GM23338 (cell line): ENCODE data around the gene GPN2. TPM values are rescaled to one million over a fixed set of nuclear protein-coding genes. Genes with fewer than 3 reads are reported as not detected.

ENCODE experiments used
- ATAC-seq: fragments of 200-7000 bp; cut with Tn5 transposase; 3 replicates; pipeline ENCODE4 v1.9.1; 2020
- DNase-seq: peaks from one replicate; pipeline ENCODE4 v3.0.0-alpha.2; 2015; ENCODE audit warnings: low spot score
- H2AFZ ChIP-seq: fragments of 200-600 bp; sonication (generic); 2 replicates; pipeline ENCODE4 v1.8.0; 2016; ENCODE audit warnings: antibody characterized with exemption, mild to moderate bottlenecking, moderate library complexity
- H3F3A ChIP-seq: fragments of 200-600 bp; sonication (generic); replicated peaks from 2 replicates; pipeline ENCODE4 v1.8.0; 2017; ENCODE audit warnings: antibody characterized with exemption, mixed run types, low read depth
- H3K27ac ChIP-seq: fragments of 200-600 bp; sonication (generic); 2 replicates; pipeline ENCODE4 v1.6.1; 2016; ENCODE audit warnings: low read depth
- H3K27me3 ChIP-seq: fragments of 200-600 bp; sonication (generic); 2 replicates; pipeline ENCODE4 v1.8.0; 2016; ENCODE audit warnings: mild to moderate bottlenecking, mixed run types, moderate library complexity; ENCODE audit not compliant: insufficient read depth
- H3K36me3 ChIP-seq: fragments of 200-600 bp; sonication (generic); 2 replicates; pipeline ENCODE4 v1.8.0; 2016; ENCODE audit warnings: mild to moderate bottlenecking; ENCODE audit not compliant: insufficient read depth
- H3K4me1 ChIP-seq: fragments of 200-600 bp; sonication (generic); 2 replicates; pipeline ENCODE4 v1.8.0; 2016; ENCODE audit warnings: mild to moderate bottlenecking, moderate library complexity; ENCODE audit not compliant: insufficient read depth
- H3K4me2 ChIP-seq: fragments of 200-600 bp; sonication (generic); 2 replicates; pipeline ENCODE4 v1.7.1; 2017; ENCODE audit warnings: mixed run types
- H3K4me3 ChIP-seq: fragments of 200-600 bp; sonication (generic); 2 replicates; pipeline ENCODE4 v1.6.1; 2016; ENCODE audit warnings: mixed run types
- H3K79me2 ChIP-seq: fragments of 200-600 bp; sonication (generic); replicated peaks from 2 replicates; pipeline ENCODE4 v1.8.0; 2017; ENCODE audit warnings: mild to moderate bottlenecking; ENCODE audit not compliant: insufficient read depth
- H3K9me2 ChIP-seq: fragments of 200-600 bp; sonication (generic); 2 replicates; pipeline ENCODE4 v1.8.0; 2017; ENCODE audit not compliant: insufficient read depth
- H4K20me1 ChIP-seq: fragments of 200-600 bp; sonication (generic); replicated peaks from 2 replicates; pipeline ENCODE4 v1.8.0; 2017; ENCODE audit warnings: mild to moderate bottlenecking; ENCODE audit not compliant: insufficient read depth
- H3K27ac Mint-ChIP-seq: 2 replicates; pipeline ENCODE4 v1.8.0; 2020; ENCODE audit warnings: inconsistent platforms, mild to moderate bottlenecking, moderate library complexity, mixed read lengths
- H3K27me3 Mint-ChIP-seq: 3 replicates; pipeline ENCODE4 v1.8.0; 2022; ENCODE audit warnings: low read depth, mild to moderate bottlenecking, moderate library complexity, mixed read lengths, inconsistent platforms; ENCODE audit not compliant: insufficient read depth, poor library complexity
- H3K36me3 Mint-ChIP-seq: 3 replicates; pipeline ENCODE4 v1.8.0; 2021; ENCODE audit warnings: low read depth, mild to moderate bottlenecking, inconsistent platforms, moderate library complexity, mixed read lengths
- H3K4me1 Mint-ChIP-seq: 3 replicates; pipeline ENCODE4 v1.8.0; 2020; ENCODE audit warnings: mild to moderate bottlenecking, inconsistent platforms, mixed read lengths
- H3K4me3 Mint-ChIP-seq: 3 replicates; pipeline ENCODE4 v1.8.0; 2021; ENCODE audit warnings: moderate library complexity, mild to moderate bottlenecking, inconsistent platforms, mixed read lengths
- H3K9me3 Mint-ChIP-seq: 3 replicates; pipeline ENCODE4 v1.8.0; 2020; ENCODE audit warnings: moderate library complexity, mild to moderate bottlenecking, inconsistent platforms, mixed read lengths
- CREB1 ChIP-seq: fragments of 250-450 bp; sonication (Bioruptor Pico); IDR thresholded peaks from 2 replicates; pipeline ENCODE4 v1.5.0; 2020; ENCODE audit warnings: low read depth, mild to moderate bottlenecking, moderate library complexity
- EZH2 ChIP-seq: fragments of 200-600 bp; sonication (generic); IDR thresholded peaks from one replicate; pipeline ENCODE4 v1.8.0; 2017; ENCODE audit warnings: antibody characterized with exemption, mild to moderate bottlenecking, low read depth; ENCODE audit not compliant: unreplicated experiment
- EZH2phosphoT487 ChIP-seq: fragments of 200-600 bp; sonication (generic); IDR thresholded peaks from one replicate; pipeline ENCODE4 v1.8.1; 2018; ENCODE audit warnings: antibody characterized with exemption; ENCODE audit not compliant: unreplicated experiment
- JUNB ChIP-seq: IDR thresholded peaks from one replicate; pipeline ENCODE4 v1.6.1; 2016; ENCODE audit warnings: antibody characterized with exemption; ENCODE audit not compliant: unreplicated experiment
- NANOG ChIP-seq: IDR thresholded peaks from 2 replicates; pipeline ENCODE4 v1.6.1; 2016; ENCODE audit warnings: antibody characterized with exemption, borderline replicate concordance
- POLR2AphosphoS5 ChIP-seq: IDR thresholded peaks from 2 replicates; pipeline ENCODE4 v1.6.1; 2016; ENCODE audit warnings: antibody characterized with exemption, low read depth
- STAT1 ChIP-seq: IDR thresholded peaks from one replicate; pipeline ENCODE4 v1.6.1; 2016; ENCODE audit warnings: antibody characterized with exemption; ENCODE audit not compliant: unreplicated experiment
- ZNF114 ChIP-seq: fragments of 250-450 bp; sonication (Bioruptor Pico); IDR thresholded peaks from 2 replicates; pipeline ENCODE4 v1.5.0; 2020; ENCODE audit warnings: mild to moderate bottlenecking, moderate library complexity
- ZNF331 ChIP-seq: fragments of 250-450 bp; sonication (Bioruptor Pico); IDR thresholded peaks from 2 replicates; pipeline ENCODE4 v1.5.0; 2020; ENCODE audit warnings: low read depth, mild to moderate bottlenecking, moderate library complexity
- polyA plus RNA-seq: library from polyadenylated mRNA; unstranded; fragments of >200 nt; fragmentation: Nextera tagmentation; extraction: Ambion mirVana; gene quantifications from 2 replicates; pipeline ENCODE4 v1.2.1, GENCODE V29; 2016
- total RNA-seq: library from RNA; depleted of rRNA; stranded (reverse); fragments of >200 nt; shearing (Covaris generic); gene quantifications from 2 replicates; pipeline ENCODE4 v1.2.3, GENCODE V29; 2014
- TF ChIP-seq, protein P1 (sequence below), 2 experiments: fragments of 200-600 bp in 1 of 2; sonication (generic) in 1 of 2; conservative IDR thresholded peaks; 2 replicates each; pipeline versions ENCODE4 v1.5.1 to v1.6.1; 2016 to 2017; ENCODE audit warnings: antibody characterized with exemption in 2 of 2, low read depth in 2 of 2, mild to moderate bottlenecking in 2 of 2, moderate library complexity in 1 of 2
- TF ChIP-seq, protein P2 (sequence below): IDR thresholded peaks from 2 replicates; pipeline ENCODE4 v1.6.1; 2016; ENCODE audit warnings: antibody characterized with exemption
- TF ChIP-seq, protein P3 (sequence below): fragments of 250-450 bp; sonication (Bioruptor Pico); IDR thresholded peaks from 2 replicates; pipeline ENCODE4 v1.5.0; 2020; ENCODE audit warnings: mild to moderate bottlenecking, moderate library complexity
- TF ChIP-seq, protein P4 (sequence below): IDR thresholded peaks from one replicate; pipeline ENCODE4 v1.6.1; 2018; ENCODE audit warnings: antibody characterized with exemption; ENCODE audit not compliant: unreplicated experiment

The GPN2 gene
- total and polyA plus RNA-seq, 2 experiments from 2014 or later: 10.1 to 19.4 TPM

DNA sequence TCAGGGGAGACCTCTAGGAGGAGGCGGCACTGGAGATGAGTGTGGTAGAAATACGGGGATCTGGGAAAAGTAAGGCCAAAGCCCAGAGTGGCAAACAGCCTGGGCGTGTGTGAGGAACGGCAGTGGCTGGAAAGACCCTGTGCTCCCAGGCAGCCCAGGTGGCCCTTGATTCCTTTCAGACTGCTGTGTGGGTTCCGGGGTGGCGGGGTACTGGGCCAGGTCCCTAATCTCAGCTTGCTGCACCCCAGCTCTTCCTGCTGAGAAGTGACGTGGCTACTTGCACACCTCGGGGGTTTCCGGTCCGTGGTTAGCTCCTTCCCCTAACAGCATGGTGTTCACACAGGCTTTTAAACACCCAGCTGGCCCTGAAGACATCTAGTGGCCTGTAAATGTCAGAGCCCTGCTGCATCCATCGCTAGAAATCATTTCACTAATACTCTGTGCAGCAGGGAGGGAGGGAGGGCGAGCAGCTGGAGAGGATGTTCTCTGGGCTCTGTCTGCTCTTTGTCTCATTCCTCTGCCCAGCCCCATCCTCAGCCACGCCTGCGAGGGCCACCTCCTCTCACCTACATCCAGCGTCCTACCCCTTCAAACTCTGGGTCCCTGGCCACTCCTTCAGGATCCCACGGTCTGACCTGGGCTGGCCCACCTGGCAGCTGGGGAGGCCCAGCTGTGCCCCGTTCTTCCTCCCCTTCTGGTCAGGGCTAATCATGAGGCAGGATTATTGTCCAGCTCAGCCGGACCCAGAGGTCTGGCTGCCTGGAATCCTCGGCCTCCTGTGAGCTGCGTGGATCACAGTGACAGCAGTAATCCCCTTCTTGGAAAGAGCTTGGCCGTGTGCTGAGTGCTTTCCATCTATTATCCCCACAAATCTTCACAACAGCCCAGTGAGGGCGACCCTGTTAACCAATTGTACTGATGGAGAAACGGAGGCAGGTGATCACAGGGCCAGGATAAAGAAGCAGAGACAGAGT is 56.4 kb downstream of the GPN2 start:
- Histone ChIP-seq H3K79me2 (peaks cover 4% of the 10 kb centered on the region; the same call in 1 of the 2 replicates), H3K27ac (no peak overlapping the region), H3F3A (0 out of 2 replicates have a peak, but pooled peaks cover 4% of the 10 kb centered on the region), H3K4me3 (no peak overlapping the region), H3K9me2 (no peaks in the 10 kb centered on the region), H3K4me1 (no peaks in the 10 kb centered on the region), H3K4me2 (no peak overlapping the region), H4K20me1 (peaks cover 5% of the 10 kb centered on the region), H2AFZ (no peak overlapping the region), H3K27me3 (no peaks in the 10 kb centered on the region), H3K36me3 (0 out of 2 replicates have a peak, but pooled peaks cover 6% of the 10 kb centered on the region)
- no peaks in the 10 kb centered on the region for H3K9me3 Mint-ChIP-seq
- peaks cover 11% of the 10 kb centered on the region for H3K4me1 Mint-ChIP-seq
- peaks cover 55% of the 10 kb centered on the region for H3K36me3 Mint-ChIP-seq
- H3K27me3 Mint-ChIP-seq: peaks cover 6% of the 10 kb centered on the region
- TF ChIP-seq, protein P1, sequence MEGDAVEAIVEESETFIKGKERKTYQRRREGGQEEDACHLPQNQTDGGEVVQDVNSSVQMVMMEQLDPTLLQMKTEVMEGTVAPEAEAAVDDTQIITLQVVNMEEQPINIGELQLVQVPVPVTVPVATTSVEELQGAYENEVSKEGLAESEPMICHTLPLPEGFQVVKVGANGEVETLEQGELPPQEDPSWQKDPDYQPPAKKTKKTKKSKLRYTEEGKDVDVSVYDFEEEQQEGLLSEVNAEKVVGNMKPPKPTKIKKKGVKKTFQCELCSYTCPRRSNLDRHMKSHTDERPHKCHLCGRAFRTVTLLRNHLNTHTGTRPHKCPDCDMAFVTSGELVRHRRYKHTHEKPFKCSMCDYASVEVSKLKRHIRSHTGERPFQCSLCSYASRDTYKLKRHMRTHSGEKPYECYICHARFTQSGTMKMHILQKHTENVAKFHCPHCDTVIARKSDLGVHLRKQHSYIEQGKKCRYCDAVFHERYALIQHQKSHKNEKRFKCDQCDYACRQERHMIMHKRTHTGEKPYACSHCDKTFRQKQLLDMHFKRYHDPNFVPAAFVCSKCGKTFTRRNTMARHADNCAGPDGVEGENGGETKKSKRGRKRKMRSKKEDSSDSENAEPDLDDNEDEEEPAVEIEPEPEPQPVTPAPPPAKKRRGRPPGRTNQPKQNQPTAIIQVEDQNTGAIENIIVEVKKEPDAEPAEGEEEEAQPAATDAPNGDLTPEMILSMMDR (conservative IDR thresholded peaks at IDR 0.05; ENCODE audit: low read depth in 2 of 2): no peak
- TF ChIP-seq POLR2AphosphoS5 (no peak), JUNB (no peak), EZH2phosphoT487 (no peak), STAT1 (no peak), ZNF331 (CRISPR knock-in tag) (no peak), ZNF114 (CRISPR knock-in tag) (no peak), NANOG (no peak), EZH2 (no peak), CREB1 (CRISPR knock-in tag) (no peak)
- TF ChIP-seq, protein P2, sequence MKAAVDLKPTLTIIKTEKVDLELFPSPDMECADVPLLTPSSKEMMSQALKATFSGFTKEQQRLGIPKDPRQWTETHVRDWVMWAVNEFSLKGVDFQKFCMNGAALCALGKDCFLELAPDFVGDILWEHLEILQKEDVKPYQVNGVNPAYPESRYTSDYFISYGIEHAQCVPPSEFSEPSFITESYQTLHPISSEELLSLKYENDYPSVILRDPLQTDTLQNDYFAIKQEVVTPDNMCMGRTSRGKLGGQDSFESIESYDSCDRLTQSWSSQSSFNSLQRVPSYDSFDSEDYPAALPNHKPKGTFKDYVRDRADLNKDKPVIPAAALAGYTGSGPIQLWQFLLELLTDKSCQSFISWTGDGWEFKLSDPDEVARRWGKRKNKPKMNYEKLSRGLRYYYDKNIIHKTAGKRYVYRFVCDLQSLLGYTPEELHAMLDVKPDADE: no peak
- TF ChIP-seq, protein P3, sequence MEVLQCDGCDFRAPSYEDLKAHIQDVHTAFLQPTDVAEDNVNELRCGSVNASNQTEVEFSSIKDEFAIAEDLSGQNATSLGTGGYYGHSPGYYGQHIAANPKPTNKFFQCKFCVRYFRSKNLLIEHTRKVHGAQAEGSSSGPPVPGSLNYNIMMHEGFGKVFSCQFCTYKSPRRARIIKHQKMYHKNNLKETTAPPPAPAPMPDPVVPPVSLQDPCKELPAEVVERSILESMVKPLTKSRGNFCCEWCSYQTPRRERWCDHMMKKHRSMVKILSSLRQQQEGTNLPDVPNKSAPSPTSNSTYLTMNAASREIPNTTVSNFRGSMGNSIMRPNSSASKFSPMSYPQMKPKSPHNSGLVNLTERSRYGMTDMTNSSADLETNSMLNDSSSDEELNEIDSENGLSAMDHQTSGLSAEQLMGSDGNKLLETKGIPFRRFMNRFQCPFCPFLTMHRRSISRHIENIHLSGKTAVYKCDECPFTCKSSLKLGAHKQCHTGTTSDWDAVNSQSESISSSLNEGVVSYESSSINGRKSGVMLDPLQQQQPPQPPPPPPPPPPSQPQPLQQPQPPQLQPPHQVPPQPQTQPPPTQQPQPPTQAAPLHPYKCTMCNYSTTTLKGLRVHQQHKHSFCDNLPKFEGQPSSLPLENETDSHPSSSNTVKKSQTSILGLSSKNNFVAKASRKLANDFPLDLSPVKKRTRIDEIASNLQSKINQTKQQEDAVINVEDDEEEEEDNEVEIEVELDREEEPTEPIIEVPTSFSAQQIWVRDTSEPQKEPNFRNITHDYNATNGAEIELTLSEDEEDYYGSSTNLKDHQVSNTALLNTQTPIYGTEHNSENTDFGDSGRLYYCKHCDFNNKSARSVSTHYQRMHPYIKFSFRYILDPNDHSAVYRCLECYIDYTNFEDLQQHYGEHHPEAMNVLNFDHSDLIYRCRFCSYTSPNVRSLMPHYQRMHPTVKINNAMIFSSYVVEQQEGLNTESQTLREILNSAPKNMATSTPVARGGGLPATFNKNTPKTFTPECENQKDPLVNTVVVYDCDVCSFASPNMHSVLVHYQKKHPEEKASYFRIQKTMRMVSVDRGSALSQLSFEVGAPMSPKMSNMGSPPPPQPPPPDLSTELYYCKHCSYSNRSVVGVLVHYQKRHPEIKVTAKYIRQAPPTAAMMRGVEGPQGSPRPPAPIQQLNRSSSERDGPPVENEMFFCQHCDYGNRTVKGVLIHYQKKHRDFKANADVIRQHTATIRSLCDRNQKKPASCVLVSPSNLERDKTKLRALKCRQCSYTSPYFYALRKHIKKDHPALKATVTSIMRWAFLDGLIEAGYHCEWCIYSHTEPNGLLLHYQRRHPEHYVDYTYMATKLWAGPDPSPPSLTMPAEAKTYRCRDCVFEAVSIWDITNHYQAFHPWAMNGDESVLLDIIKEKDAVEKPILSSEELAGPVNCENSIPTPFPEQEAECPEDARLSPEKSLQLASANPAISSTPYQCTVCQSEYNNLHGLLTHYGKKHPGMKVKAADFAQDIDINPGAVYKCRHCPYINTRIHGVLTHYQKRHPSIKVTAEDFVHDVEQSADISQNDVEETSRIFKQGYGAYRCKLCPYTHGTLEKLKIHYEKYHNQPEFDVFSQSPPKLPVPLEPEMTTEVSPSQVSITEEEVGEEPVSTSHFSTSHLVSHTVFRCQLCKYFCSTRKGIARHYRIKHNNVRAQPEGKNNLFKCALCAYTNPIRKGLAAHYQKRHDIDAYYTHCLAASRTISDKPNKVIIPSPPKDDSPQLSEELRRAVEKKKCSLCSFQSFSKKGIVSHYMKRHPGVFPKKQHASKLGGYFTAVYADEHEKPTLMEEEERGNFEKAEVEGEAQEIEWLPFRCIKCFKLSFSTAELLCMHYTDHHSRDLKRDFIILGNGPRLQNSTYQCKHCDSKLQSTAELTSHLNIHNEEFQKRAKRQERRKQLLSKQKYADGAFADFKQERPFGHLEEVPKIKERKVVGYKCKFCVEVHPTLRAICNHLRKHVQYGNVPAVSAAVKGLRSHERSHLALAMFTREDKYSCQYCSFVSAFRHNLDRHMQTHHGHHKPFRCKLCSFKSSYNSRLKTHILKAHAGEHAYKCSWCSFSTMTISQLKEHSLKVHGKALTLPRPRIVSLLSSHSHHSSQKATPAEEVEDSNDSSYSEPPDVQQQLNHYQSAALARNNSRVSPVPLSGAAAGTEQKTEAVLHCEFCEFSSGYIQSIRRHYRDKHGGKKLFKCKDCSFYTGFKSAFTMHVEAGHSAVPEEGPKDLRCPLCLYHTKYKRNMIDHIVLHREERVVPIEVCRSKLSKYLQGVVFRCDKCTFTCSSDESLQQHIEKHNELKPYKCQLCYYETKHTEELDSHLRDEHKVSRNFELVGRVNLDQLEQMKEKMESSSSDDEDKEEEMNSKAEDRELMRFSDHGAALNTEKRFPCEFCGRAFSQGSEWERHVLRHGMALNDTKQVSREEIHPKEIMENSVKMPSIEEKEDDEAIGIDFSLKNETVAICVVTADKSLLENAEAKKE: no peak
- TF ChIP-seq, protein P4, sequence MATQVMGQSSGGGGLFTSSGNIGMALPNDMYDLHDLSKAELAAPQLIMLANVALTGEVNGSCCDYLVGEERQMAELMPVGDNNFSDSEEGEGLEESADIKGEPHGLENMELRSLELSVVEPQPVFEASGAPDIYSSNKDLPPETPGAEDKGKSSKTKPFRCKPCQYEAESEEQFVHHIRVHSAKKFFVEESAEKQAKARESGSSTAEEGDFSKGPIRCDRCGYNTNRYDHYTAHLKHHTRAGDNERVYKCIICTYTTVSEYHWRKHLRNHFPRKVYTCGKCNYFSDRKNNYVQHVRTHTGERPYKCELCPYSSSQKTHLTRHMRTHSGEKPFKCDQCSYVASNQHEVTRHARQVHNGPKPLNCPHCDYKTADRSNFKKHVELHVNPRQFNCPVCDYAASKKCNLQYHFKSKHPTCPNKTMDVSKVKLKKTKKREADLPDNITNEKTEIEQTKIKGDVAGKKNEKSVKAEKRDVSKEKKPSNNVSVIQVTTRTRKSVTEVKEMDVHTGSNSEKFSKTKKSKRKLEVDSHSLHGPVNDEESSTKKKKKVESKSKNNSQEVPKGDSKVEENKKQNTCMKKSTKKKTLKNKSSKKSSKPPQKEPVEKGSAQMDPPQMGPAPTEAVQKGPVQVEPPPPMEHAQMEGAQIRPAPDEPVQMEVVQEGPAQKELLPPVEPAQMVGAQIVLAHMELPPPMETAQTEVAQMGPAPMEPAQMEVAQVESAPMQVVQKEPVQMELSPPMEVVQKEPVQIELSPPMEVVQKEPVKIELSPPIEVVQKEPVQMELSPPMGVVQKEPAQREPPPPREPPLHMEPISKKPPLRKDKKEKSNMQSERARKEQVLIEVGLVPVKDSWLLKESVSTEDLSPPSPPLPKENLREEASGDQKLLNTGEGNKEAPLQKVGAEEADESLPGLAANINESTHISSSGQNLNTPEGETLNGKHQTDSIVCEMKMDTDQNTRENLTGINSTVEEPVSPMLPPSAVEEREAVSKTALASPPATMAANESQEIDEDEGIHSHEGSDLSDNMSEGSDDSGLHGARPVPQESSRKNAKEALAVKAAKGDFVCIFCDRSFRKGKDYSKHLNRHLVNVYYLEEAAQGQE: no peak
- DNase-seq: no peak
- no peak for ATAC-seq
- no peak overlapping the region; the same call in 2 of the 3 replicates for H3K4me3 Mint-ChIP-seq
- no peak overlapping the region for H3K27ac Mint-ChIP-seq
